Esophagus squamous epithelium (tissue), 4 donors: Measurements from ENCODE around the gene GNG2.

Experiments used
- CTCF ChIP-seq, 6 experiments: fragments of 450-650 bp in 4 of 6; fragments of 200-600 bp in 2 of 6; sonication (generic) in 2 of 6; IDR thresholded peaks; one replicate each; pipeline ENCODE4 v1.5.1; 2016 to 2019; ENCODE audit warnings: antibody characterized with exemption in 6 of 6, mild to moderate bottlenecking in 4 of 6, moderate library complexity in 4 of 6
- POLR2A ChIP-seq, 4 donors: fragments of 450-650 bp; IDR thresholded peaks; one replicate each; pipeline ENCODE4 v1.6.1; 2017; ENCODE audit warnings: antibody characterized with exemption in 4 of 4, mild to moderate bottlenecking in 4 of 4, moderate library complexity in 3 of 4

GRCh38 chr14:52000696-52001095, 140.3 kb downstream of the GNG2 start:
- TF ChIP-seq POLR2A (IDR thresholded peaks at IDR 0.05) (no peak), CTCF (IDR thresholded peaks at IDR 0.05) (no peak)
